Measurements from ENCODE around the gene IFI27L1. TPM values are rescaled to one million over a fixed set of nuclear protein-coding genes. Genes with fewer than 3 reads are reported as not detected.

The IFI27L1 gene
- total RNA-seq, 1 donor from 2014 or later = 5.7 TPM

DNA sequence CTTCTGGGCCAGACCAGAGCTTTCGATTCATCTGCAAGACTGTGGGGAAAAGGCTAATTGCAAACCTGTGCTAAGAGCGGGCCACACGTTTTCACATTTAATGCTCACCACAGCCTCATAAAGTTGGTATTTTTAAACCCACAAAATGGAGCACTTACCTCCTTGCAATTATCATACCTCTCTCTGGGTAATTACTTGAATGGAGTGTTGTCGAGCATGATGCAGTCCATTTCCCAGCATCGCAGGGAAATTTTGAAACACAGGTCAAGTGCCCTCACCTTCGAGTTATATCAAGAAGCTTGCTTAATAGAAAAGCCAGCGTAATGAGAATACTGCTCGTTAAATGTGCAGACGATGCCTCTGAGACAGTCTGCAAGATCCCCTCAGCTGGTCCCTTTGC lies 57.1 kb downstream of the IFI27L1 start:
- Histone ChIP-seq H3K27me3 (ENCODE audit: control insufficient read depth in 3 of 3, insufficient read depth in 3 of 3, low read length in 3 of 3) (peaks cover 0 to 17% (median 12%) of the 10 kb centered on the region in 3 donors), H3K4me3 (ENCODE audit: low read length in 3 of 3) (no peak overlapping the region), H3K9ac (ENCODE audit: low read depth in 1 of 3, low read length in 3 of 3) (no peak overlapping the region), H3K9me3 (ENCODE audit: control insufficient read depth in 3 of 3, low read length in 3 of 3) (peaks cover 0 to 1% (median 0%) of the 10 kb centered on the region in 3 donors), H3K27ac (ENCODE audit: low read depth, low read length) (no peak overlapping the region), H3K4me1 (ENCODE audit: control insufficient read depth in 3 of 3, insufficient read depth in 3 of 3, low read length in 3 of 3) (no peaks in the 10 kb centered on the region), H3K36me3 (ENCODE audit: control insufficient read depth in 3 of 3, insufficient read depth in 3 of 3, low read length in 3 of 3) (no peaks in the 10 kb centered on the region)

DNA sequence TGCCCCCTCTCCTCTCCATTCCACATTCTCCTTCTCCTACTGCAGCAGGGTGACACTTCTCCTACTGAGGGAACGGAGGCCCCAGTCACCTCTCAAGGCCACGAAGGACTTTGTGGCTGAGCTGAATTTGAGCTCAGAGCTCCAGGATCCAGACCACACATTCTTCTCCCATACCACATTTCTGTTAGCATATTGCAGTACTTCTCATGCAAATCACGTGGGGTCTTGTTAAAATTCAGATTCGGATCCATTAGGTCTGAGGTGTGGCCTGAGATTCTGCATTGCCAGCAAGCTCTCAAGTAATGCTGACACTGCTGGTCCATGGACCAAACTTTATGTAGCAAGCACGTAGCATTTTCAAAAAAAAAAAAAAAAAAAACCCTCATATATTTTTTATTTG lies 57.9 kb downstream of the IFI27L1 start:
- peaks cover 0 to 1% (median 0%) of the 10 kb centered on the region in 3 donors for H3K9me3 ChIP-seq (ENCODE audit: control insufficient read depth in 3 of 3, low read length in 3 of 3)
- H3K4me1 ChIP-seq (ENCODE audit: control insufficient read depth in 3 of 3, insufficient read depth in 3 of 3, low read length in 3 of 3) = no peaks in the 10 kb centered on the region
- H3K9ac ChIP-seq (ENCODE audit: low read depth in 1 of 3, low read length in 3 of 3) = no peak overlapping the region
- no peak overlapping the region for H3K4me3 ChIP-seq (ENCODE audit: low read length in 3 of 3)
- no peak overlapping the region for H3K27ac ChIP-seq (ENCODE audit: low read depth, low read length)
- H3K36me3 ChIP-seq (ENCODE audit: control insufficient read depth in 3 of 3, insufficient read depth in 3 of 3, low read length in 3 of 3) = no peaks in the 10 kb centered on the region
- peaks cover 0 to 17% (median 12%) of the 10 kb centered on the region in 3 donors for H3K27me3 ChIP-seq (ENCODE audit: control insufficient read depth in 3 of 3, insufficient read depth in 3 of 3, low read length in 3 of 3)

DNA sequence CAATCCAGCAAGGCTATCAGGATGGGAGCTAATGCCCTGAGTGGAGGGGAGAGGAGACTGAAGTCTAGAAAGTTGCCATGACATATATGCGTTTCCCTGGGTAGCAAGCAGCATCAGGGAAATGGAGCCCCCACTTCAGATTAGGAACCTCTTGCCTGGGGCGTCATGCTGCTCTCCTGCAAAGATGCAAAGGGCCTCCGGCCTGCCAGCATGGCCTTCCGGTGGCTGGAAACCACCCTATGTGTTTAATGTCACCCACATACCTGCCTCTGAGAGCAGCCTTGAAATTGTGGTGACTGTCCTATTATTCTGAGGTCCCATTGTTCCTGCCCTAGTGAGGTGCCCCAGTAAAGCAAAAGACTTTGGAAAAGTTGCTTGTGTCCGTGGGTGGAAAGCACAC lies 58.3 kb downstream of the IFI27L1 start:
- no peaks in the 10 kb centered on the region for H3K36me3 ChIP-seq (ENCODE audit: control insufficient read depth in 3 of 3, insufficient read depth in 3 of 3, low read length in 3 of 3)
- no peak overlapping the region for H3K27ac ChIP-seq (ENCODE audit: low read depth, low read length)
- H3K4me1 ChIP-seq (ENCODE audit: control insufficient read depth in 3 of 3, insufficient read depth in 3 of 3, low read length in 3 of 3) = no peaks in the 10 kb centered on the region
- no peak overlapping the region for H3K9ac ChIP-seq (ENCODE audit: low read depth in 1 of 3, low read length in 3 of 3)
- H3K9me3 ChIP-seq (ENCODE audit: control insufficient read depth in 3 of 3, low read length in 3 of 3) = peaks cover 0 to 1% (median 0%) of the 10 kb centered on the region in 3 donors
- no peak overlapping the region for H3K4me3 ChIP-seq (ENCODE audit: low read length in 3 of 3)
- H3K27me3 ChIP-seq (ENCODE audit: control insufficient read depth in 3 of 3, insufficient read depth in 3 of 3, low read length in 3 of 3) = peaks cover 0 to 17% (median 12%) of the 10 kb centered on the region in 3 donors

DNA sequence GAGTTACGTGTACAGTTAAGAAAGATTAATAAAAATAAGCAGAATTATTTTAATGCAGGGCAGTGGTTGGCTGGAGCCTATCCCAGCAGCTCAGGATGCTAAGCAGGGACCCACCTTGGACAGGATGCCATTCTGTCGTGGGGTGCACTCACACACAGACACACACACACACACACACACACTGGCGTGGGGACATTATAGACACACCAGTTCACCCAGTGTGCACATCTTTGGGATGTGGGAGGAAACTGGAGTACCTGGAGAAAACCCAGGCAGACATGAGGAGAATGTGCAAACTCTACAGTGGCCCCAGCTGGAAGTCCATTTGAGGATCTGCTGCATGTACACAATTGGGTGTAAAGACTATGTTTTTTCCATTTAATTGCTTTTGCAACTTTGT lies 61.1 kb downstream of the IFI27L1 start:
- Histone ChIP-seq H3K4me3 (ENCODE audit: low read length in 3 of 3) (no peak overlapping the region), H3K9me3 (ENCODE audit: control insufficient read depth in 3 of 3, low read length in 3 of 3) (no peaks in the 10 kb centered on the region), H3K27me3 (ENCODE audit: control insufficient read depth in 3 of 3, insufficient read depth in 3 of 3, low read length in 3 of 3) (peaks cover 0 to 15% (median 12%) of the 10 kb centered on the region in 3 donors), H3K4me1 (ENCODE audit: control insufficient read depth in 3 of 3, insufficient read depth in 3 of 3, low read length in 3 of 3) (no peaks in the 10 kb centered on the region), H3K36me3 (ENCODE audit: control insufficient read depth in 3 of 3, insufficient read depth in 3 of 3, low read length in 3 of 3) (no peaks in the 10 kb centered on the region), H3K9ac (ENCODE audit: low read depth in 1 of 3, low read length in 3 of 3) (no peak overlapping the region), H3K27ac (ENCODE audit: low read depth, low read length) (no peak overlapping the region)

DNA sequence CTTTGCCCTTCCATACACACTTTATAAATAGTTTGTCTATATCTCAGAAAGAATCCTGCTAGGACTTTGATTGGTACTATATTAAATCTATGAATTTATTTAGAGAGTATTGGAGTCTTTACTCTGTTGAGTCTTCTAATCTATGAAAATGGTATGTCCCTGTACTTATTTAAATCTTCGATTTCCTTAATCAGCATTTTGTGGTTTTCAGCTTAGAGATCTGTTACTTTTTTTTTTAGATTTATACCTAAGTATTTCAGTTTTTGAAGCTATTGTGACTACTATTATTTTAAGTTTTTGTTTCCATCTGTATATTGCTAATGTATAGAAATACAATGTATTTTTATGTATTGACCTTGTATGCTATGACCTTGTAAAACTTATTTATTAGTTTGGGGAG lies 61.7 kb downstream of the IFI27L1 start:
- Histone ChIP-seq H3K9ac (ENCODE audit: low read depth in 1 of 3, low read length in 3 of 3) (no peak overlapping the region), H3K27me3 (ENCODE audit: control insufficient read depth in 3 of 3, insufficient read depth in 3 of 3, low read length in 3 of 3) (peaks cover 0 to 15% (median 12%) of the 10 kb centered on the region in 3 donors), H3K27ac (ENCODE audit: low read depth, low read length) (no peak overlapping the region), H3K4me3 (ENCODE audit: low read length in 3 of 3) (no peak overlapping the region), H3K9me3 (ENCODE audit: control insufficient read depth in 3 of 3, low read length in 3 of 3) (no peaks in the 10 kb centered on the region), H3K36me3 (ENCODE audit: control insufficient read depth in 3 of 3, insufficient read depth in 3 of 3, low read length in 3 of 3) (no peaks in the 10 kb centered on the region), H3K4me1 (ENCODE audit: control insufficient read depth in 3 of 3, insufficient read depth in 3 of 3, low read length in 3 of 3) (no peaks in the 10 kb centered on the region)

DNA sequence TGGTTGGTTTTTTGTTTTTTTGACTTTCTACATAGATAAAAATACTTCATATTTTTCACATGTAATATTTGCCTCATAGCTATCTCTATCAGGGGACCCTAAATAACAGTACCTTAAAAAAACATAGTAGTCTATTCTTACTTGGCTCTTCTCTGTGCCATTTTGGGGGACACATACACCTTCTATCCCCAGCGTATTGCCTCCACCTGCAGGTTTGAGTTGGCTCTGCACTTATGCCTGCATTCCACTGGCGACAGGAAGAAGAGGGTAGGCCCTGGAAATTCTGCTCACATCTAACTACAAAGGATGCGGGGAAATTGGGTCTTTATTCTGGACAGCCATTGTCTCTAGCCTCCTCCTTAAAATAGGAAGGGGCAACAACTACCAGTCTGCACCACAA lies 62.1 kb downstream of the IFI27L1 start:
- peaks cover 0 to 12% (median 8%) of the 10 kb centered on the region in 3 donors for H3K27me3 ChIP-seq (ENCODE audit: control insufficient read depth in 3 of 3, insufficient read depth in 3 of 3, low read length in 3 of 3)
- H3K4me1 ChIP-seq (ENCODE audit: control insufficient read depth in 3 of 3, insufficient read depth in 3 of 3, low read length in 3 of 3) = no peaks in the 10 kb centered on the region
- H3K27ac ChIP-seq (ENCODE audit: low read depth, low read length) = no peak overlapping the region
- no peak overlapping the region for H3K9ac ChIP-seq (ENCODE audit: low read depth in 1 of 3, low read length in 3 of 3)
- H3K36me3 ChIP-seq (ENCODE audit: control insufficient read depth in 3 of 3, insufficient read depth in 3 of 3, low read length in 3 of 3) = no peaks in the 10 kb centered on the region
- H3K4me3 ChIP-seq (ENCODE audit: low read length in 3 of 3) = no peak overlapping the region
- no peaks in the 10 kb centered on the region for H3K9me3 ChIP-seq (ENCODE audit: control insufficient read depth in 3 of 3, low read length in 3 of 3)

DNA sequence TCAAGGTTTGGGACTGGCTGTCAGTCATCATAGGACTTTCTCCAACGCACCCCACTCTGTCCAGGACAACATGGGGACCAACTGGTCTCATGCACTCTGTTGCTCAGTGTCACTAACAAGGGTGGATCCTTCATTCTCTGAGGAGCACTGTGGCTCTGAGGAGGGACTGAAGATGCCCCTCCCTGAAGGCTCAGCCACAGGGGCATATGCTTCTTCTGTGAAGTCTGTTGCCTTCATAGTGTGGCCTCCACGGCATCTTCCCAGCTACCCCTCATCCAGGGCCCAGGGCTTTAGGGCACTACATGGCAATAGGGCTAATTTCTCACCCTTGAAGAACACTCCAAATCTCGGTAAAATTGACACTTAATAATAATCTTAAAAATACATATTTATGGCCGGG lies 62.6 kb downstream of the IFI27L1 start:
- Histone ChIP-seq H3K36me3 (ENCODE audit: control insufficient read depth in 3 of 3, insufficient read depth in 3 of 3, low read length in 3 of 3) (no peaks in the 10 kb centered on the region), H3K9me3 (ENCODE audit: control insufficient read depth in 3 of 3, low read length in 3 of 3) (no peaks in the 10 kb centered on the region), H3K27me3 (ENCODE audit: control insufficient read depth in 3 of 3, insufficient read depth in 3 of 3, low read length in 3 of 3) (peaks cover 0 to 8% (median 5%) of the 10 kb centered on the region in 3 donors), H3K4me1 (ENCODE audit: control insufficient read depth in 3 of 3, insufficient read depth in 3 of 3, low read length in 3 of 3) (no peaks in the 10 kb centered on the region), H3K27ac (ENCODE audit: low read depth, low read length) (no peak overlapping the region), H3K4me3 (ENCODE audit: low read length in 3 of 3) (no peak overlapping the region), H3K9ac (ENCODE audit: low read depth in 1 of 3, low read length in 3 of 3) (no peak overlapping the region)

DNA sequence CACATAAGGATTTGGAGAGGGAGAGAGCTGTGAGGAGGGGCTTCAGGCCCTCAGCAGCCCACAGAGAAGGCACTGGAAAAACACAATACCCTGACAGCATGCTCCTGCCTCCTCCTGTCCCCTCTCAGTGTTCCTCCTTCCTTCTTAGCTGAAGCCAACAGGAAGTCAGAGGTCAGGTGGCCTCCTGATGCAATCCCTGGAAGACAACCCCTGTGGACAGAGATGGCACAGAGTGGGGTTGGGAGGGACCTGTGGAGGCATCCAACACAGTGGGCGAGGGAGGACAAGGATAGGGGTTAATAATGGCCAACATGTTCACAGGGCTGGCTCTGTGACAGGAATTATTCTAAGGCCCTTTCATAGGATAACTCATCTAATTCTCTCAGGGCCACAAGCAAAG lies 63.7 kb downstream of the IFI27L1 start:
- H3K4me3 ChIP-seq (ENCODE audit: low read length in 3 of 3) = no peak overlapping the region
- H3K4me1 ChIP-seq (ENCODE audit: control insufficient read depth in 3 of 3, insufficient read depth in 3 of 3, low read length in 3 of 3) = no peaks in the 10 kb centered on the region
- H3K9me3 ChIP-seq (ENCODE audit: control insufficient read depth in 3 of 3, low read length in 3 of 3) = no peaks in the 10 kb centered on the region
- H3K36me3 ChIP-seq (ENCODE audit: control insufficient read depth in 3 of 3, insufficient read depth in 3 of 3, low read length in 3 of 3) = no peaks in the 10 kb centered on the region
- peaks cover 0 to 2% (median 0%) of the 10 kb centered on the region in 3 donors for H3K27me3 ChIP-seq (ENCODE audit: control insufficient read depth in 3 of 3, insufficient read depth in 3 of 3, low read length in 3 of 3)
- H3K27ac ChIP-seq (ENCODE audit: low read depth, low read length) = no peak overlapping the region
- H3K9ac ChIP-seq (ENCODE audit: low read depth in 1 of 3, low read length in 3 of 3) = no peak overlapping the region

DNA sequence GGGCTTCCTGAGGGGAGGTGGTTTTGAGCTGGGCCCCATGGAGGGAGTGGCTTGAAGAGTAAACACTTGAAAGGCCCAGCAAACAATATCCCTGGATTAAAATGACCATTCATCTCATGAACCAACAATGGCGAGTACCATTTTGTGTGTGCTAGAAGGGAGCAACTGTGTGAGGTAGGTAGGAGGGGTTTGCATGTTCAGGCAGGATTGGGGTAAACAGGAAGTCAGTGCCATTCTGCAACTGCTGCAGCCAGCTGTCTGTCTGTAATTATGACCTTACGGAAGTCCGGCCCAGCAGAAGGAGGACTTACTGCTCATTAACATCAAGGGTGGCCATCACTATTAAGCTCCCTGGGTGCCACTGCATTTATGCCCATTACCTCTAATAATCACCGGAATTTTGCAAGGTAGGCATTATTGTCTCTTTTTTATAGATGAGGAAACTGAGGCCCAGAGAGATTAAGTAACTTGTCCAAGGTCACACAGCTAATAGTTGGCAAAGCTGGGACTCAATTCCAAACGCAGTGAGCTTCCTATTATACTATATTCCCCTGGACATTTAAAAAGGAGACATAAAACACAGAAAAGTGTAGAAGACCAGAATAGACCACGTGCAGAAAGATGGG lies 64.9 kb downstream of the IFI27L1 start:
- Histone ChIP-seq H3K27ac (ENCODE audit: low read depth, low read length) (no peak overlapping the region), H3K4me1 (ENCODE audit: control insufficient read depth in 3 of 3, insufficient read depth in 3 of 3, low read length in 3 of 3) (no peaks in the 10 kb centered on the region), H3K36me3 (ENCODE audit: control insufficient read depth in 3 of 3, insufficient read depth in 3 of 3, low read length in 3 of 3) (no peaks in the 10 kb centered on the region), H3K4me3 (ENCODE audit: low read length in 3 of 3) (no peak overlapping the region), H3K9ac (ENCODE audit: low read depth in 1 of 3, low read length in 3 of 3) (no peak overlapping the region), H3K9me3 (ENCODE audit: control insufficient read depth in 3 of 3, low read length in 3 of 3) (no peaks in the 10 kb centered on the region), H3K27me3 (ENCODE audit: control insufficient read depth in 3 of 3, insufficient read depth in 3 of 3, low read length in 3 of 3) (no peaks in the 10 kb centered on the region)

All from skeletal muscle tissue (tissue), 4 donors.